Transverse colon (tissue), 4 donors: ENCODE results near the gene FMOD. TPM values are rescaled to one million over a fixed set of nuclear protein-coding genes. Genes with fewer than 3 reads are reported as not detected.

Source experiments
- DNase-seq: peaks from one replicate; pipeline ENCODE4 v3.0.0-alpha.2; 2019
- H3K27ac ChIP-seq, 4 donors: fragments of 200-600 bp; sonication (generic); 2 replicates each; pipeline ENCODE4 v1.5.1; 2016 to 2018; ENCODE audit warnings: inconsistent platforms in 4 of 4
- H3K27me3 ChIP-seq: fragments of 200-600 bp; sonication (generic); 2 replicates; pipeline ENCODE4 v1.5.1; 2017; ENCODE audit warnings: inconsistent platforms
- H3K36me3 ChIP-seq, 4 donors: fragments of 200-600 bp; sonication (generic); 2 replicates each; pipeline ENCODE4 v1.5.1; 2017 to 2019; ENCODE audit warnings: inconsistent platforms in 4 of 4
- H3K4me1 ChIP-seq, 4 donors: fragments of 200-600 bp; sonication (generic); 2 replicates each; pipeline ENCODE4 v1.5.1; 2017 to 2020; ENCODE audit warnings: inconsistent platforms in 4 of 4
- H3K4me3 ChIP-seq, 4 donors: fragments of 200-600 bp; sonication (generic); 1 replicate in 1 of 4; 2 replicates in 3 of 4; pipeline versions ENCODE4 v1.5.1 to v1.6.1; 2017 to 2019; ENCODE audit warnings: inconsistent platforms in 4 of 4
- H3K9me3 ChIP-seq, 2 donors: fragments of 200-600 bp; sonication (generic); 2 replicates each; pipeline ENCODE4 v1.5.1; 2017 to 2019; ENCODE audit warnings: inconsistent platforms in 2 of 2
- CTCF ChIP-seq, 5 experiments: fragments of 200-600 bp in 3 of 5; fragments of 450-650 bp in 2 of 5; sonication (generic) in 3 of 5; IDR thresholded peaks; 1 replicate in 2 of 5; 2 replicates in 3 of 5; pipeline ENCODE4 v1.5.1; 2016 to 2017; ENCODE audit warnings: antibody characterized with exemption in 5 of 5, inconsistent platforms in 3 of 5, mild to moderate bottlenecking in 2 of 5, moderate library complexity in 1 of 5
- EP300 ChIP-seq: sonication (generic); formaldehyde crosslinking; IDR thresholded peaks from one replicate; pipeline ENCODE4 v1.6.1; 2017; ENCODE audit warnings: antibody characterized with exemption, low read depth
- POLR2A ChIP-seq: fragments of 450-650 bp; IDR thresholded peaks from one replicate; pipeline ENCODE4 v1.6.1; 2016; ENCODE audit warnings: antibody characterized with exemption, mild to moderate bottlenecking, moderate library complexity
- POLR2AphosphoS5 ChIP-seq, 3 donors: sonication (generic); formaldehyde crosslinking; IDR thresholded peaks; one replicate each; pipeline ENCODE4 v1.6.1; 2016; ENCODE audit warnings: antibody characterized with exemption in 3 of 3
- WGBS, 2 donors: methylation state at CpG; one replicate each; pipeline ENCODE4 v1.1.5; 2018; ENCODE audit warnings: low coverage in 1 of 2; 5-methylcytosine and 5-hydroxymethylcytosine counted together
- in situ Hi-C, 4 donors: fragments of 200-750 bp; cut with MboI; loops; one replicate each; pipeline versions ENCODE4 v1.15.0 to v1.15.1; 2017; ENCODE audit warnings: low sequenced_read_pairs in 3 of 4, low pct_ligation_motif_present in 1 of 4, low pct_unique_long_range_greater_than_20kb in 1 of 4
- intact Hi-C: fragments of 100-400 bp; cut with DNase I; formaldehyde crosslinking; loops from one replicate; pipeline ENCODE4 v1.15.1; 2023; ENCODE audit warnings: low total_unique reads
- total RNA-seq, 4 donors: library from RNA; depleted of rRNA; stranded (reverse); fragments of >200 nt; gene quantifications; one replicate each; pipeline ENCODE4 v1.1.0, GENCODE V29; 2016

FMOD gene
- total RNA-seq, 4 donors from 2014 or later = 13.5 to 44.0 (median 17.8) TPM

- H3K27ac ChIP-seq = peak overlapping the region; percentile 27 to 49 (median 36)
- no peak for DNase-seq
- H3K9me3 ChIP-seq = no peaks in the 10 kb centered on the region
- peaks cover 0 to 32% (median 11%) of the 10 kb centered on the region in 4 donors for H3K4me1 ChIP-seq
- in situ Hi-C loops (loop anchor here in 2 of 4 donors (25.0 kb wide), 2 partner anchors 97 to 122 kb away; partner anchors contain the start of genes OPTC (in 1 of the 2) and PRELP (in 1 of the 2)), intact Hi-C loops (loop anchor here (10.0 kb wide), 1 partner anchor 70 kb away; no protein-coding TSS in a partner anchor)
- no peaks in the 10 kb centered on the region for H3K36me3 ChIP-seq
- no peak overlapping the region for H3K4me3 ChIP-seq
- 31 to 50% methylated on average over 2 to 4 of the region's 4 CpGs for WGBS, 2 donors
- TF ChIP-seq EP300 (no peak), CTCF (IDR thresholded peaks at IDR 0.05) (no peak), POLR2AphosphoS5 (IDR thresholded peaks at IDR 0.05) (no peak), POLR2A (no peak)
- H3K27me3 ChIP-seq = no peaks in the 10 kb centered on the region
Measured at GRCh38 chr1:203364806-203365205, 13.9 kb upstream of the FMOD start.

DNA sequence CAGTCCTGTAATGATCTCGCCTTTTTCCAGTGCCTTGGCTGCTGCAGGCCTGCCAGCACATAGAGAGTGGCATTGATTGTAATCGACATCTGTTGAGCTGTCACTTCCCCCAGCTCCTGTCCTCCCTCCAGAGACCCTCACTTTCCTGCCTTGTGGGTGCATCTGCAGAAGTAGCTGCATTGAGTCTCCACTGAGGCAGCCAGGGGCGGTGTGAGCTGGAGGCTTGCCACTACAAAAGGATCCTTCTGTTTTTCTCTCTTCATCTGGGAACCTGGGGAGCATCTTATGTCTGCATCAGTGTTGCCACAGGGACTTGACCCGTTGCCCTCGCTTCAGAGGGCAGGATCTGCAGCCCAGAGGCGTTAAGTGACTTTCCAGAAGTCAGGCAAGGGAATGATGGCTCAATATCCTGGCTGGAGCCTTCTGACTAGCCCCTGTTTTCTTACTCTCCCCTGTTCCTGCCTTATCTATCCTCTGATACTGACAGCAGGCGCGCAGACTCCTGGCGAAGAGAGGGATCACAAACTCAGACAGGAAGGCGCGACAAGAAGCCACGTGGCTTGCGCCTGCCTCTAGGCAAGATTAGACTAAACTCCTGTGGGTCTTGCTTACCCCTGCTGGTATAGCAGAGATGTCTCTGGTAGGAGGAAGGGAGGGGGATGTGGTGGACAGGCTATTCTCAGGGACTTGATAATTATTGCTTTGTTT lies 13.3 kb upstream of the FMOD start:
- in situ Hi-C loops = loop anchor here in 2 of 4 donors (25.0 kb wide), 2 partner anchors 98 to 123 kb away; partner anchors contain the start of genes OPTC (in 1 of the 2) and PRELP (in 1 of the 2)
- 45% methylated on average over 13 of the region's 13 CpGs; no CpG with 5 or more reads in 1 of the 2 donors for WGBS, 2 donors
- TF ChIP-seq POLR2AphosphoS5 (IDR thresholded peaks at IDR 0.05) (no peak), EP300 (no peak), POLR2A (no peak), CTCF (IDR thresholded peaks at IDR 0.05) (no peak)
- peaks cover 0 to 26% (median 11%) of the 10 kb centered on the region in 4 donors for H3K4me1 ChIP-seq
- intact Hi-C loops = loop anchor here (10.0 kb wide), 1 partner anchor 71 kb away; no protein-coding TSS in a partner anchor
- peak overlapping the region in 3 of 4 donors; percentile 27 to 49 (median 29) for H3K27ac ChIP-seq
- no peaks in the 10 kb centered on the region for H3K9me3 ChIP-seq
- peak; percentile 51 for DNase-seq
- no peaks in the 10 kb centered on the region for H3K27me3 ChIP-seq
- no peak overlapping the region for H3K4me3 ChIP-seq
- no peaks in the 10 kb centered on the region for H3K36me3 ChIP-seq

GRCh38 chr1:203362720-203363025 lies 11.8 kb upstream of the FMOD start:
- in situ Hi-C loops (loop anchor here in 2 of 4 donors (25.0 kb wide), 2 partner anchors 100 to 125 kb away; partner anchors contain the start of genes OPTC (in 1 of the 2) and PRELP (in 1 of the 2)), intact Hi-C loops (loop anchor here (10.0 kb wide), 1 partner anchor 72 kb away; no protein-coding TSS in a partner anchor)
- TF ChIP-seq POLR2A = no peak
- TF ChIP-seq POLR2AphosphoS5 (IDR thresholded peaks at IDR 0.05) = no peak
- TF ChIP-seq EP300 = no peak

DNA sequence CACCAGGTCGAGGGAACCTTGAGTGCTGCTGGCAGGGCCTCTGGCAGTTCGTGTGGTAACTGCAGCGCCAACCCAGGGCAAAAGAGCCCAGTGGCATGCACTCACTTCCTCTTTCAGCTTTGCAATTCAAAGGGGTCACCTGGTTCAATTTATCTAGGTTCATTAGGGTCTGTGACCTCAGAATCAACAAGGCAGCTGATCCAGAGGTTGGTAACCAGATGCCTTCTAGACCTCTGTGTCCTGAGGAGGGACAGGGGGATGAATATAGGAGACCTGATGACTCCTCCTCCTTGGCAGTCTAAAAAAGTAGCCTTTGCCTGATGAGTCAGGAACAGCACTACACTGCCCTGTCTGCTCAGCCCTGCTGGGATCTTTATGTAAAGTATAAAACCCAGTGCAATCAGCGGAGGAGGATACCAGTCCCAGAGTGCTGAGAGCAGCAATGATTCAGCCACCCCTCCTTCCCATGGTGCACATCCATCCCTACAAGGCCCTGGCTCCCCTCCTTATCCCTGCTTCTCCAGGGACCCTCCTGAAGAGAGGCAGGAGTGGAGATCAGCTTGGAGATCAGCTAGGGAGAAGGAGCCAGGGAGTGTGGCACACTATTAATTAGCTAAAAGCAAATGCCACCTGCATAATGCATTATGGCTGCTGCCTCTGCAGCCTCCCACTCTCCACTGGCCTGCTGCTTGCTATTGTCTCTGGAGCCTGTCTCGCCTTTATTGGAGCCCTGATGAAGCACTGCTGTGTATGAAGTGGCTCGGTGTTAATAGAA lies 11.2 kb upstream of the FMOD start:
- no peak for TF ChIP-seq EP300
- no peak for TF ChIP-seq POLR2A
- TF ChIP-seq POLR2AphosphoS5 (IDR thresholded peaks at IDR 0.05) = no peak
- TF ChIP-seq CTCF (IDR thresholded peaks at IDR 0.05) = no peak
- peaks cover 0 to 20% (median 11%) of the 10 kb centered on the region in 4 donors for H3K4me1 ChIP-seq
- no peak for DNase-seq
- no peaks in the 10 kb centered on the region for H3K9me3 ChIP-seq
- no peak overlapping the region for H3K4me3 ChIP-seq
- H3K36me3 ChIP-seq = no peaks in the 10 kb centered on the region
- 66 to 67% methylated on average over 1 to 6 of the region's 6 CpGs for WGBS, 2 donors
- intact Hi-C loops = loop anchor here (10.0 kb wide), 1 partner anchor 73 kb away; no protein-coding TSS in a partner anchor
- H3K27ac ChIP-seq = no peak overlapping the region
- in situ Hi-C loops = loop anchor here in 2 of 4 donors (25.0 kb wide), 2 partner anchors 100 to 125 kb away; partner anchors contain the start of genes OPTC (in 1 of the 2) and PRELP (in 1 of the 2)
- no peaks in the 10 kb centered on the region for H3K27me3 ChIP-seq

More at GRCh38 chr1:203362720-203363025, 11.8 kb upstream of the FMOD start:
- Histone ChIP-seq H3K27ac (no peak overlapping the region), H3K4me3 (no peak overlapping the region), H3K9me3 (no peaks in the 10 kb centered on the region), H3K36me3 (no peaks in the 10 kb centered on the region), H3K27me3 (no peaks in the 10 kb centered on the region), H3K4me1 (peaks cover 0 to 20% (median 11%) of the 10 kb centered on the region in 4 donors)
- no peak for DNase-seq
